H9 (cell line): ENCODE measurements around the gene TANK. TPM values are rescaled to one million over a fixed set of nuclear protein-coding genes. Genes with fewer than 3 reads are reported as not detected.

ENCODE experiments used
- DNase-seq: peaks from one replicate; pipeline ENCODE4 v3.0.0-alpha.2; 2017
- H2AFZ ChIP-seq: one replicate; pipeline ENCODE4 v1.6.1; 2013; ENCODE audit warnings: mild to moderate bottlenecking, low read length, control low read depth, moderate library complexity
- H2AK5ac ChIP-seq: 2 replicates; pipeline ENCODE4 v1.6.1; 2013; ENCODE audit warnings: low read length, control low read depth, mixed read lengths; ENCODE audit not compliant: insufficient read length
- H2BK120ac ChIP-seq: one replicate; pipeline ENCODE4 v1.6.1; 2013; ENCODE audit warnings: low read depth, mild to moderate bottlenecking, low read length, control low read depth, inconsistent platforms; ENCODE audit not compliant: poor library complexity, severe bottlenecking
- H2BK12ac ChIP-seq: 2 replicates; pipeline ENCODE4 v1.6.1; 2013; ENCODE audit warnings: low read length, control low read depth, mixed read lengths, low read depth; ENCODE audit not compliant: insufficient read length
- H2BK15ac ChIP-seq: 2 replicates; pipeline ENCODE4 v1.6.1; 2013; ENCODE audit warnings: low read depth, low read length, control low read depth
- H2BK20ac ChIP-seq: one replicate; pipeline ENCODE4 v1.6.1; 2013; ENCODE audit warnings: low read depth, mild to moderate bottlenecking, low read length, control low read depth, inconsistent platforms; ENCODE audit not compliant: poor library complexity, severe bottlenecking
- H2BK5ac ChIP-seq: 2 replicates; pipeline ENCODE4 v1.6.1; 2013; ENCODE audit warnings: low read length, control low read depth, mixed read lengths; ENCODE audit not compliant: insufficient read length
- H3K14ac ChIP-seq: 2 replicates; pipeline ENCODE4 v1.6.1; 2013; ENCODE audit warnings: low read length, control low read depth; ENCODE audit not compliant: insufficient read depth
- H3K18ac ChIP-seq: 2 replicates; pipeline ENCODE4 v1.6.1; 2013; ENCODE audit warnings: low read depth, mild to moderate bottlenecking, mixed read lengths, low read length, control low read depth; ENCODE audit not compliant: insufficient read length
- H3K23ac ChIP-seq: 2 replicates; pipeline ENCODE4 v1.6.1; 2013; ENCODE audit warnings: low read length, control low read depth, mixed read lengths, low read depth; ENCODE audit not compliant: insufficient read length
- H3K23me2 ChIP-seq: 2 replicates; pipeline ENCODE4 v1.6.1; 2013; ENCODE audit warnings: low read depth, mild to moderate bottlenecking, mixed read lengths, low read length, control low read depth; ENCODE audit not compliant: insufficient read length, poor library complexity, severe bottlenecking
- H3K27ac ChIP-seq: 2 replicates; pipeline ENCODE4 v1.5.1; 2013; ENCODE audit warnings: low read length, control low read depth, mixed read lengths, low read depth; ENCODE audit not compliant: insufficient read length
- H3K27me3 ChIP-seq: 2 replicates; pipeline ENCODE4 v1.6.1; 2013; ENCODE audit warnings: low read length, control low read depth, inconsistent platforms; ENCODE audit not compliant: insufficient read depth
- H3K4ac ChIP-seq: 2 replicates; pipeline ENCODE4 v1.6.1; 2013; ENCODE audit warnings: low read depth, mild to moderate bottlenecking, control low read depth, inconsistent platforms, low read length, moderate library complexity
- H3K4me1 ChIP-seq: 2 replicates; pipeline ENCODE4 v1.6.1; 2013; ENCODE audit warnings: low read length, control low read depth, inconsistent platforms; ENCODE audit not compliant: insufficient read depth
- H3K4me2 ChIP-seq: 2 replicates; pipeline ENCODE4 v1.6.1; 2013; ENCODE audit warnings: low read length, control low read depth, mixed read lengths; ENCODE audit not compliant: insufficient read length, insufficient read depth
- H3K56ac ChIP-seq: 2 replicates; pipeline ENCODE4 v1.6.1; 2013; ENCODE audit warnings: low read depth, mild to moderate bottlenecking, mixed read lengths, low read length, control low read depth; ENCODE audit not compliant: insufficient read length
- H3K79me1 ChIP-seq: 2 replicates; pipeline ENCODE4 v1.6.1; 2013; ENCODE audit warnings: low read depth, mild to moderate bottlenecking, moderate library complexity, low read length, control low read depth, inconsistent platforms; ENCODE audit not compliant: insufficient read depth, poor library complexity, severe bottlenecking
- H3K79me2 ChIP-seq: 2 replicates; pipeline ENCODE4 v1.6.1; 2013; ENCODE audit warnings: low read length, control low read depth, inconsistent platforms; ENCODE audit not compliant: insufficient read depth
- H3K9ac ChIP-seq: 2 replicates; pipeline ENCODE4 v1.6.1; 2013; ENCODE audit warnings: low read length, control low read depth, mixed read lengths; ENCODE audit not compliant: insufficient read length; ENCODE audit errors: extremely low read depth
- H3K9me3 ChIP-seq: one replicate; pipeline ENCODE4 v1.6.1; 2013; ENCODE audit warnings: low read depth, low read length, inconsistent platforms; ENCODE audit not compliant: control insufficient read depth
- H3T11ph ChIP-seq: one replicate; pipeline ENCODE4 v1.6.1; 2013; ENCODE audit warnings: mild to moderate bottlenecking, low read length, control low read depth, inconsistent platforms
- H4K20me1 ChIP-seq: one replicate; pipeline ENCODE4 v1.6.1; 2013; ENCODE audit not compliant: control insufficient read depth, insufficient read length, insufficient read depth
- H4K5ac ChIP-seq: 2 replicates; pipeline ENCODE4 v1.6.1; 2013; ENCODE audit warnings: low read depth, mild to moderate bottlenecking, mixed read lengths, low read length, control low read depth; ENCODE audit not compliant: insufficient read length
- H4K8ac ChIP-seq: replicated peaks from 2 replicates; pipeline ENCODE4 v1.6.1; 2013; ENCODE audit warnings: low read length, control low read depth, mixed read lengths, low read depth; ENCODE audit not compliant: insufficient read length
- H4K91ac ChIP-seq: 2 replicates; pipeline ENCODE4 v1.6.1; 2013; ENCODE audit warnings: low read depth, mild to moderate bottlenecking, moderate library complexity, mixed read lengths, low read length, control low read depth; ENCODE audit not compliant: insufficient read length
- H3K27ac Mint-ChIP-seq, 3 experiments: 2 replicates in 2 of 3; 3 replicates in 1 of 3; pipeline ENCODE4 v1.8.0; 2020 to 2021; ENCODE audit warnings: mixed read lengths in 3 of 3, mild to moderate bottlenecking in 1 of 3, moderate library complexity in 1 of 3
- H3K27me3 Mint-ChIP-seq: 2 replicates; pipeline ENCODE4 v1.8.0; 2021; ENCODE audit warnings: low read depth, mild to moderate bottlenecking, moderate library complexity, mixed read lengths
- H3K36me3 Mint-ChIP-seq, 3 experiments: 2 replicates in 2 of 3; 3 replicates in 1 of 3; pipeline ENCODE4 v1.8.0; 2020 to 2021; ENCODE audit warnings: low read depth in 3 of 3, mixed read lengths in 3 of 3; ENCODE audit not compliant: insufficient read depth in 1 of 3
- H3K4me1 Mint-ChIP-seq, 2 experiments: 2 replicates each; pipeline ENCODE4 v1.8.0; 2020; ENCODE audit warnings: mixed read lengths in 2 of 2
- H3K4me3 Mint-ChIP-seq, 2 experiments: 2 replicates in 1 of 2; 3 replicates in 1 of 2; pipeline ENCODE4 v1.8.0; 2020 to 2021; ENCODE audit warnings: mild to moderate bottlenecking in 2 of 2, mixed read lengths in 2 of 2, moderate library complexity in 1 of 2
- H3K9me3 Mint-ChIP-seq, 2 experiments: 2 replicates in 1 of 2; 3 replicates in 1 of 2; pipeline ENCODE4 v1.8.0; 2020; ENCODE audit warnings: mild to moderate bottlenecking in 2 of 2, mixed read lengths in 2 of 2, moderate library complexity in 1 of 2
- CTCF ChIP-seq: fragments of 200-600 bp; sonication (generic); conservative IDR thresholded peaks from 3 replicates; pipeline ENCODE4 v1.8.0; 2021; ENCODE audit warnings: antibody characterized with exemption, mild to moderate bottlenecking
- WGBS: extraction: QIAGEN DNeasy Blood & Tissue Kit; methylation state at CpG from one replicate; pipeline ENCODE4 v1.1.7; 2013; ENCODE audit warnings: missing lambda C conversion rate, low lambda C conversion rate, mixed read lengths; ENCODE audit not compliant: insufficient read length; ENCODE audit errors: extremely low coverage; 5-methylcytosine and 5-hydroxymethylcytosine counted together
- total RNA-seq: library from RNA; stranded (reverse); gene quantifications from 2 replicates; pipeline ENCODE4 v1.2.1, GENCODE V29; 2021

TANK gene
- total RNA-seq, 1 experiment from 2014 or later: 23.9 TPM

- no peak overlapping the region for H3K9ac ChIP-seq
- H3K9me3 Mint-ChIP-seq: no peaks in the 10 kb centered on the region
- H2AFZ ChIP-seq: no peak overlapping the region
- no peaks in the 10 kb centered on the region for H3K9me3 ChIP-seq
- no peak overlapping the region for H2AK5ac ChIP-seq
- no peak overlapping the region for H4K5ac ChIP-seq
- H2BK5ac ChIP-seq: no peak overlapping the region
- peak overlapping the region; percentile 80 to 82 for H3K4me3 Mint-ChIP-seq
- H3K4me2 ChIP-seq: peak overlapping the region; percentile 51
- no peak for DNase-seq
- H3K79me1 ChIP-seq: no peaks in the 10 kb centered on the region
- no peaks in the 10 kb centered on the region for H4K20me1 ChIP-seq
- no peak overlapping the region for H3K27ac ChIP-seq
- H3T11ph ChIP-seq: no peak overlapping the region
- no peaks in the 10 kb centered on the region; a peak in 1 of 7 replicates for H3K36me3 Mint-ChIP-seq
- no peaks in the 10 kb centered on the region for H3K27me3 ChIP-seq
- 0 out of 7 replicates have a peak overlapping the region, but pooled peaks of 1 of the 3 experiments have one; percentile 6 for H3K27ac Mint-ChIP-seq
- no peak overlapping the region for H2BK20ac ChIP-seq
- H3K18ac ChIP-seq: no peak overlapping the region
- H3K23me2 ChIP-seq: no peaks in the 10 kb centered on the region
- peaks cover 43 to 45% of the 10 kb centered on the region in 2 experiments for H3K4me1 Mint-ChIP-seq
- no peak overlapping the region for H3K14ac ChIP-seq
- no peak overlapping the region for H3K23ac ChIP-seq
- peaks cover 10% of the 10 kb centered on the region; the same call in 1 of the 2 replicates for H3K4me1 ChIP-seq
- H2BK15ac ChIP-seq: no peak overlapping the region
- no peak overlapping the region for H2BK12ac ChIP-seq
- no peak overlapping the region for H4K8ac ChIP-seq
- no peaks in the 10 kb centered on the region for H3K79me2 ChIP-seq
- no peak overlapping the region for H2BK120ac ChIP-seq
- WGBS: no CpG with 5 or more reads among the region's 2 CpGs
- no peak overlapping the region for H3K4ac ChIP-seq
- H3K27me3 Mint-ChIP-seq: peaks cover 23% of the 10 kb centered on the region
- no peak for TF ChIP-seq CTCF
- H4K91ac ChIP-seq: no peak overlapping the region
- H3K56ac ChIP-seq: no peak overlapping the region
These were observed 85.4 kb downstream of the TANK start for GRCh38 chr2:161245671-161246070.
